ENCODE measurements around the gene RING1. TPM values are rescaled to one million over a fixed set of nuclear protein-coding genes. Genes with fewer than 3 reads are reported as not detected.
A peak's percentile ranks its signal among the peaks of the same experiment; 100 is the strongest.

The RING1 gene
- total RNA-seq, 3 donors from 2014 or later = 64.7 to 66.5 (median 66.3) TPM

GRCh38 chr6:33193619-33194018, 14.7 kb upstream of the RING1 start:
- peaks cover 27% of the 10 kb centered on the region for H3K36me3 Mint-ChIP-seq (ENCODE audit: insufficient read depth)
- DNase-seq (no peak), ATAC-seq (no peak)
- H3K4me1 Mint-ChIP-seq (ENCODE audit: low read depth) = peaks cover 32% of the 10 kb centered on the region
- no peak overlapping the region for H3K4me3 Mint-ChIP-seq
- peaks cover 24% of the 10 kb centered on the region for H3K27me3 Mint-ChIP-seq (ENCODE audit: low read depth)
- H3K9me3 Mint-ChIP-seq = no peaks in the 10 kb centered on the region

GRCh38 chr6:33194431-33194979, 13.8 kb upstream of the RING1 start:
- DNase-seq = no peak
- no peak for ATAC-seq
- Mint-ChIP-seq H3K4me3 (no peak overlapping the region), H3K9me3 (no peaks in the 10 kb centered on the region), H3K27me3 (ENCODE audit: low read depth) (peaks cover 18% of the 10 kb centered on the region), H3K36me3 (ENCODE audit: insufficient read depth) (peaks cover 27% of the 10 kb centered on the region), H3K4me1 (ENCODE audit: low read depth) (peaks cover 40% of the 10 kb centered on the region)

- H3K4me3 Mint-ChIP-seq = no peak overlapping the region
- H3K36me3 Mint-ChIP-seq (ENCODE audit: insufficient read depth) = peaks cover 27% of the 10 kb centered on the region
- peaks cover 43% of the 10 kb centered on the region for H3K4me1 Mint-ChIP-seq (ENCODE audit: low read depth)
- no peaks in the 10 kb centered on the region for H3K9me3 Mint-ChIP-seq
- ATAC-seq = no peak
- DNase-seq = no peak
- peaks cover 14% of the 10 kb centered on the region for H3K27me3 Mint-ChIP-seq (ENCODE audit: low read depth)
Measured at GRCh38 chr6:33195304-33196165, 12.8 kb upstream of the RING1 start.

- Mint-ChIP-seq H3K4me3 (peak overlapping the region; percentile 67), H3K4me1 (ENCODE audit: low read depth) (peaks cover 59% of the 10 kb centered on the region), H3K27me3 (ENCODE audit: low read depth) (peaks cover 2% of the 10 kb centered on the region), H3K9me3 (no peaks in the 10 kb centered on the region), H3K36me3 (ENCODE audit: insufficient read depth) (peaks cover 39% of the 10 kb centered on the region)
- no peak for DNase-seq
- ATAC-seq = peak; percentile 29 to 30
Measured at GRCh38 chr6:33197431-33198048, 10.8 kb upstream of the RING1 start.

- DNase-seq (no peak), ATAC-seq (no peak)
- Mint-ChIP-seq H3K9me3 (no peaks in the 10 kb centered on the region), H3K27me3 (ENCODE audit: low read depth) (no peaks in the 10 kb centered on the region), H3K4me3 (peak overlapping the region; percentile 100), H3K36me3 (ENCODE audit: insufficient read depth) (peaks cover 46% of the 10 kb centered on the region), H3K4me1 (ENCODE audit: low read depth) (peaks cover 63% of the 10 kb centered on the region)
Measured at GRCh38 chr6:33198159-33198852, 10.0 kb upstream of the RING1 start.

- no peak for DNase-seq
- Mint-ChIP-seq H3K4me3 (peak overlapping the region; percentile 100), H3K9me3 (no peaks in the 10 kb centered on the region), H3K27me3 (ENCODE audit: low read depth) (no peaks in the 10 kb centered on the region), H3K4me1 (ENCODE audit: low read depth) (peaks cover 63% of the 10 kb centered on the region), H3K36me3 (ENCODE audit: insufficient read depth) (peaks cover 48% of the 10 kb centered on the region)
- no peak for ATAC-seq
Measured at GRCh38 chr6:33198853-33199436, 9.4 kb upstream of the RING1 start.

GRCh38 chr6:33199687-33200218, 8.5 kb upstream of the RING1 start:
- peak; percentile 46 to 49 for ATAC-seq
- Mint-ChIP-seq H3K4me1 (ENCODE audit: low read depth) (peaks cover 65% of the 10 kb centered on the region), H3K4me3 (peak overlapping the region; percentile 100), H3K9me3 (no peaks in the 10 kb centered on the region), H3K27me3 (ENCODE audit: low read depth) (no peaks in the 10 kb centered on the region), H3K36me3 (ENCODE audit: insufficient read depth) (peaks cover 45% of the 10 kb centered on the region)
- peak; percentile 52 for DNase-seq

- ATAC-seq = peak; percentile 63 to 73
Measured at GRCh38 chr6:33200219-33201146, 7.8 kb upstream of the RING1 start, which contains the start of the genes RXRB and SLC39A7. Gene RXRB, minus strand, starts transcription at chr6:33200665. Its CDS starts 189 bp downstream, at chr6:33200476. Gene SLC39A7, plus strand, starts transcription at chr6:33200867. Its CDS starts 379 bp downstream, at chr6:33201246.

GRCh38 chr6:33201147-33201545, 7.2 kb upstream of the RING1 start:
- no peak for ATAC-seq
- Mint-ChIP-seq H3K9me3 (no peaks in the 10 kb centered on the region), H3K36me3 (ENCODE audit: insufficient read depth) (peaks cover 36% of the 10 kb centered on the region), H3K4me1 (ENCODE audit: low read depth) (peaks cover 78% of the 10 kb centered on the region), H3K4me3 (peak overlapping the region; percentile 100), H3K27me3 (ENCODE audit: low read depth) (no peaks in the 10 kb centered on the region)
- no peak for DNase-seq

More at GRCh38 chr6:33200219-33201146, 7.8 kb upstream of the RING1 start, which contains the start of the genes RXRB and SLC39A7:
- H3K4me3 Mint-ChIP-seq = peak within 1 kb of the TSS; percentile 100
- no peaks in the 10 kb centered on the region for H3K27me3 Mint-ChIP-seq (ENCODE audit: low read depth)
- peaks cover 43% of the 10 kb centered on the region for H3K36me3 Mint-ChIP-seq (ENCODE audit: insufficient read depth)
- peak; percentile 99 for DNase-seq
- peaks cover 71% of the 10 kb centered on the region for H3K4me1 Mint-ChIP-seq (ENCODE audit: low read depth)
- no peaks in the 10 kb centered on the region for H3K9me3 Mint-ChIP-seq

- Mint-ChIP-seq H3K27me3 (ENCODE audit: low read depth) (no peaks in the 10 kb centered on the region), H3K9me3 (no peaks in the 10 kb centered on the region), H3K4me1 (ENCODE audit: low read depth) (peaks cover 82% of the 10 kb centered on the region), H3K36me3 (ENCODE audit: insufficient read depth) (peaks cover 32% of the 10 kb centered on the region), H3K4me3 (peak overlapping the region; percentile 100)
- DNase-seq (no peak), ATAC-seq (no peak)
Measured at GRCh38 chr6:33201935-33202334, 6.4 kb upstream of the RING1 start.

- Mint-ChIP-seq H3K36me3 (ENCODE audit: insufficient read depth) (peaks cover 28% of the 10 kb centered on the region), H3K27me3 (ENCODE audit: low read depth) (no peaks in the 10 kb centered on the region), H3K4me3 (peak overlapping the region; percentile 100), H3K4me1 (ENCODE audit: low read depth) (peaks cover 75% of the 10 kb centered on the region), H3K9me3 (no peaks in the 10 kb centered on the region)
- ATAC-seq (no peak), DNase-seq (no peak)
Measured at GRCh38 chr6:33202799-33203198, 5.5 kb upstream of the RING1 start.

GRCh38 chr6:33203443-33204164, 4.7 kb upstream of the RING1 start:
- Mint-ChIP-seq H3K36me3 (ENCODE audit: insufficient read depth) (peaks cover 28% of the 10 kb centered on the region), H3K4me3 (peak overlapping the region; percentile 100), H3K9me3 (no peaks in the 10 kb centered on the region), H3K27me3 (ENCODE audit: low read depth) (no peaks in the 10 kb centered on the region), H3K4me1 (ENCODE audit: low read depth) (peaks cover 67% of the 10 kb centered on the region)
- no peak for DNase-seq
- no peak for ATAC-seq
